ENCODE measurements around the gene ANP32E.

ANP32E gene

GRCh38 chr1:150259758-150260669 lies 24.1 kb upstream of the ANP32E start (continued):
- no peak for TF ChIP-seq ZSCAN18 (tag by site-specific recombination; IDR thresholded peaks at IDR 0.05)
- no peak for TF ChIP-seq ZNF704 (tag by site-specific recombination; IDR thresholded peaks at IDR 0.05)
- TF ChIP-seq ZNF221 (tag by site-specific recombination; IDR thresholded peaks at IDR 0.05; ENCODE audit: borderline replicate concordance): no peak
- no peak for TF ChIP-seq ZNF529 (tag by site-specific recombination; IDR thresholded peaks at IDR 0.05; ENCODE audit: insufficient replicate concordance)
- TF ChIP-seq ZNF549 (tag by site-specific recombination; IDR thresholded peaks at IDR 0.05): no peak
- no peak for TF ChIP-seq PRDM4 (tag by site-specific recombination; IDR thresholded peaks at IDR 0.05)
- TF ChIP-seq TRIM28 (IDR thresholded peaks at IDR 0.05; ENCODE audit: borderline replicate concordance, low read length): 0 out of 2 replicates have a peak, but pooled peaks have one; percentile 31
- TF ChIP-seq ZNF133 (tag by site-specific recombination; IDR thresholded peaks at IDR 0.05): no peak
- TF ChIP-seq SP2 (tag by site-specific recombination; IDR thresholded peaks at IDR 0.05): peak; percentile 52
- TF ChIP-seq PRDM6 (tag by site-specific recombination; IDR thresholded peaks at IDR 0.05): no peak
- no peak for TF ChIP-seq ZNF830 (tag by site-specific recombination; IDR thresholded peaks at IDR 0.05; ENCODE audit: low read depth)
- no peak for TF ChIP-seq ZNF350 (tag by site-specific recombination; IDR thresholded peaks at IDR 0.05)
- TF ChIP-seq ZFP41 (tag by site-specific recombination; IDR thresholded peaks at IDR 0.05; ENCODE audit: borderline replicate concordance): no peak
- no peak for TF ChIP-seq ZNF140 (tag by site-specific recombination; IDR thresholded peaks at IDR 0.05)
- TF ChIP-seq GLI4 (tag by site-specific recombination; IDR thresholded peaks at IDR 0.05): no peak
- no peak for TF ChIP-seq ZSCAN5A (tag by site-specific recombination; IDR thresholded peaks at IDR 0.05)
- no peak for TF ChIP-seq ZNF664 (tag by site-specific recombination; IDR thresholded peaks at IDR 0.05)
- no peak for TF ChIP-seq FEZF1 (tag by site-specific recombination; IDR thresholded peaks at IDR 0.05)
- TF ChIP-seq ZNF561 (tag by site-specific recombination; IDR thresholded peaks at IDR 0.05; ENCODE audit: borderline replicate concordance): no peak
- TF ChIP-seq ZBTB21 (tag by site-specific recombination; IDR thresholded peaks at IDR 0.05): no peak
- no peak for TF ChIP-seq ZNF169 (tag by site-specific recombination; IDR thresholded peaks at IDR 0.05)
- TF ChIP-seq HOXC10 (CRISPR knock-in tag; IDR thresholded peaks at IDR 0.05): no peak
- no peak for TF ChIP-seq OVOL3 (tag by site-specific recombination; IDR thresholded peaks at IDR 0.05)
- no peak for TF ChIP-seq ZNF624 (tag by site-specific recombination; IDR thresholded peaks at IDR 0.05)
- no peak for TF ChIP-seq ZNF146 (tag by site-specific recombination; IDR thresholded peaks at IDR 0.05)
- TF ChIP-seq ZNF148 (tag by site-specific recombination; IDR thresholded peaks at IDR 0.05; ENCODE audit: borderline replicate concordance): no peak
- no peak for TF ChIP-seq ZNF670 (tag by site-specific recombination; IDR thresholded peaks at IDR 0.05; ENCODE audit: low read depth)
- peak; percentile 58 for TF ChIP-seq ZNF366 (tag by site-specific recombination; conservative IDR thresholded peaks at IDR 0.05)
- no peak for TF ChIP-seq ZBTB1 (tag by site-specific recombination; IDR thresholded peaks at IDR 0.05)
- TF ChIP-seq MYNN (tag by site-specific recombination; IDR thresholded peaks at IDR 0.05; ENCODE audit: borderline replicate concordance): no peak

All from HEK293 (cell line).